Measurements from ENCODE around the gene AOX1.
"Not testable (repeated sequence)": the region's sequence is repeated elsewhere in the genome, so short reads cannot be mapped to it uniquely, and the experiment has no call there.

AOX1 gene

DNA sequence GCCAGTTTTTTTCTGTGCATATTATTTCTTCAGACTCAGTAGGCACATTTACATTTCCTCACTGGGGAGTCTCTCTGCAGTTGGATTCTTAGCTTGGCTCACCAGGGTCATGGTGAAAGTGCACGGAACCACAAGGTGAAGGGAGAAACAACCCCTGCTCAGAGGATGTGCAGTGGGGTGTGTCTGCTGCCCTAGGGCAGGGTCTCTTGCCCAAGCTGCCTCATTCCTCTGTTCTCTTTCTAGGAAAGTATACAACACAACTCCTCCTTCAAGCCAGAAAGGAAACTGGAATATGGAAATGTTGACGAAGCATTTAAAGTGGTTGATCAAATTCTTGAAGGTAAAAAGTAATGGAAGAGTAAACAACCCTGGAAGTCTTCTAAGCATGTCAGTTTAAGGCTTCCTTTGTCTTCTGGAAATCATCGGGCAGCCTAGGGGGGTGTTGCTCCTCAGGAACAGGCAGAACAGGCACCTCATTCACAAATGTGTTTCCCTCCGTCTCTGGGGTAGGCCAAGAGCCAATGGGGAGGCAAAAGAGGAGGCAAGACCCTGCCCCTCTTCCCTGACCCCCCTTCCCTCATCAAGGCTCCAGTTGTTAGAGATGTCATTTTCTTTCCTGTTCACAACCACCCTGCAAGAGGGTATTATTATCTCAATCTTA lies 41.4 kb downstream of the AOX1 start:
- DNase-seq (ENCODE audit: low read depth in 2 of 2), result no peak

DNA sequence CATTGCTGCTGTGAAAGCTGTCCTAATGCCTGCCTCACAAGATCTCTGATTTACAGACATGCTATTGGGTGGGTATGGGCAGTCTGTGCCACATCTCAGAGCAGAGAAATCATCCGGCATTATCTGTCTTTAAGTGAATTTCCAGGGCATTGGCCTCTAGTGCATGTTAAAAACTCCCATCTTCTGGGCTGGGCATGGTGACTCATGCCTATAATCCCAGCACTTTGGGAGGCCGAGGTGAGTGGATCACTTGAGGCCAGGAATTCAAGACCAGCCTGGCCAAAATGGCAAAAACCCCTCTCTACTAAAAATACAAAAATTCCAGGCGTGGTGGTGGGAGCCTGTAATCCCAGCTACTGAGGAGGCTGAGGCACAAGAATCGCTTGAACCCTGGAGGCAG lies 42.6 kb downstream of the AOX1 start:
- DNase-seq (ENCODE audit: low read depth in 2 of 2), result not testable (repeated sequence)

- no peak for DNase-seq (ENCODE audit: low read depth in 2 of 2)
Measured at GRCh38 chr2:200631287-200631686, 45.5 kb downstream of the AOX1 start.

- DNase-seq (ENCODE audit: low read depth in 2 of 2), result no peak
Measured at GRCh38 chr2:200634231-200634964, 48.6 kb downstream of the AOX1 start.

DNA sequence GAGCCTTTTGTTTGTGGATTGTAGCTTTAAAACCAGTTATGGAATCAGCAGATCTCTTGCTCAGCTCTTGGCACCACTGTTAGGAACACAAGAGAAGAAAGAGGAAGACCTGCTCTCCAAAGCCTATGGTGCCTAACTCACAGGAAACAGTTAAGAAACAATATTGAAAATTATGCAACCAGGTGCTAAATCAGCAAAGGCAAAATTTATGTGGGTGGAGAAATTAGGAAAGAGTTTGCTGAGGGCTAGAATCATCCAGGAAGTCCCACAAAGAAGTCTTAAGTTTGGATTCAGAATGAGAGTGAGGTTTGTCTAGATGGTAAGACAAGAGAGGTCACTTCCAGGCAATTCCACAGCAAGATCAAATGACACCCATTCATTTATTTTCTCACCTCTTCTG lies 49.4 kb downstream of the AOX1 start:
- no peak for DNase-seq (ENCODE audit: low read depth in 2 of 2)

- DNase-seq (ENCODE audit: low read depth in 2 of 2), result no peak
Measured at GRCh38 chr2:200637901-200638300, 52.1 kb downstream of the AOX1 start.

- DNase-seq (ENCODE audit: low read depth in 2 of 2), result no peak
Measured at GRCh38 chr2:200640176-200640575, 54.4 kb downstream of the AOX1 start.

DNA sequence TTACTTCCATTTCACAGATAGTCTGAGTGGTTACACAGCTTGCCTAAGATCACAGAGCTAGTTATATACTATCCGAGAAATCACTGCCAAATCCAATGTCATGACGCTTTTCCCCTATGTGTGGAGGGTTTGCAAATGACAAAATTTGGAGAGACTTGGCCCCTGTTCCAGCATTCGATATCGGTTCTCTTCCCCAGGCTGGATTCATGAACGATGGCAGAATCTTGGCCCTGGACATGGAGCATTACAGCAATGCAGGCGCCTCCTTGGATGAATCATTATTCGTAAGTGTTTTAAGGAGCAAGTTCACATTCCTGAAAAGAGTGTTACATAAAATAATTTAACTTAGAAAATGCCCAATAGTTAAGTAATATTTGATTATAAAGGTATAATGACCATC lies 55.1 kb downstream of the AOX1 start:
- no peak for DNase-seq (ENCODE audit: low read depth in 2 of 2)

DNA sequence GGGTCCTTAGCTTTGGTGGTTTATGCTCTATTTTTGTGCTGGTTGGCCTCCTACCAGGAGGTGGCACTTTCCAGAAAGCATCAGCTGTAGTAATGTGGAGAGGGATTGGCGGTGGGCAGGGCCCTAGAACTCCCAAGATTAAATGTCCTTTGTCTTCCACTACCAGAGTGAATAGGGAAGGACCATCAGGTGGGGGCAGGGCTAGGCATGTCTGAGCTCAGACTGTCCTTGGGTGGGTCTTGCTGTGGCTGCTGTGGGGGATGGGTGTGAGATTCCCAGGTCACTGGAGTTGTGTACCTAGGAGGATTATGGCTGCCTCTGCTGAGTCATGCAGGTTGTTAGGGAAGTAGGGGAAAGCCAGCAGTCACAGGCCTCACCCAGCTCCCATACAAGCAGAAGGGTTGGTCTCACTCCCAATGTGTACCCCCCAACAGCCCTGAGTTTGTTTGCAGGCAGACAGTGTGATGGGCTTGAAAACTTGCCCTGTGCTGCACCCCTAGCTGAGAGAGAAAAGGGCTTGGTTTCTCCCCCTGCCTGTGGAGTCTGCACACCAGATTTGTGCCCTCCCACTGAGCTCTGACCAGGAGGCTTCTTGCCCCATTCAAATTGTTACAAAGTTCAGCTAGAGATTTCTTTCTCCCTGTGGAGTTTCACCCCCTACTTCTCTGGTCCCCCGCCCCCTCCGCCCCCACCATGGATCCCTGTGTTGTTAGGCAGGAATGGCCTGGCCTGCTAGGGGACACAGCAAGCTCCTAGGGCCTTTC lies 62.9 kb downstream of the AOX1 start:
- not testable (repeated sequence) for DNase-seq (ENCODE audit: low read depth in 2 of 2)

- no peak for DNase-seq (ENCODE audit: low read depth in 2 of 2)
Measured at GRCh38 chr2:200649724-200650123, 63.9 kb downstream of the AOX1 start.

- DNase-seq (ENCODE audit: low read depth in 2 of 2), result no peak
Measured at GRCh38 chr2:200650195-200650594, 64.4 kb downstream of the AOX1 start.

- DNase-seq (ENCODE audit: low read depth in 2 of 2), result no peak
Measured at GRCh38 chr2:200652158-200652557, 66.3 kb downstream of the AOX1 start.

- no peak for DNase-seq (ENCODE audit: low read depth in 2 of 2)
Measured at GRCh38 chr2:200653021-200653420, 67.2 kb downstream of the AOX1 start.

GRCh38 chr2:200654823-200655222 lies 69.0 kb downstream of the AOX1 start:
- no peak for DNase-seq (ENCODE audit: low read depth in 2 of 2)

- DNase-seq (ENCODE audit: low read depth in 2 of 2), result no peak
Measured at GRCh38 chr2:200655918-200656580, 70.2 kb downstream of the AOX1 start.

DNA sequence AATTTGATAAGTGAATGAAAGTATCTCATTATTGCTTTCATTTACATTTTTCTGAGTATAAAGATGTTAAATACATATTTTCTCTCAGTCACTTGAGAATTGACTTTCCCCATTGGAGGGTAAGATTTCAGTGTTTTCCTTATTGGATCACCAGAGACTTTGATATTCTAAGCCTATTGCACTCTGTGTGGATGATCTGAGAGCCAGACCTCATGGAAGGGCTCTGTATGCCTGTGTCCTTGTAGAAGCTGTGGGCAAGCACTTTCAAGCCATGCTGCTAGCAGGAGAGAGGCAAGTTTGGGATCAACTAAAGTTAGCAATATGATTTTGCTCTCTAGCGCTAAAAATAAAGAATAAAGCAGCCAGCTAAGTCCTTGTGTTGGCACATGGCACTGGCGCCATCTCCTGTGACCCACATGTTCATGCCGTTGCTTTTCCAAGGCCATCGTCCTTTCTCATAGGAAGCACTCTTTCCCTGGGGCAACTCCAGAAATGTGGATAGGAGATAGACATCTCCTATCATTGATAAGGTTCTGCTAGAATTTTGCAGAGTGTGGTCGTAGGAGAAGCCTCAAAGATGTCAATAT lies 72.6 kb downstream of the AOX1 start:
- no peak for DNase-seq (ENCODE audit: low read depth in 2 of 2)

DNA sequence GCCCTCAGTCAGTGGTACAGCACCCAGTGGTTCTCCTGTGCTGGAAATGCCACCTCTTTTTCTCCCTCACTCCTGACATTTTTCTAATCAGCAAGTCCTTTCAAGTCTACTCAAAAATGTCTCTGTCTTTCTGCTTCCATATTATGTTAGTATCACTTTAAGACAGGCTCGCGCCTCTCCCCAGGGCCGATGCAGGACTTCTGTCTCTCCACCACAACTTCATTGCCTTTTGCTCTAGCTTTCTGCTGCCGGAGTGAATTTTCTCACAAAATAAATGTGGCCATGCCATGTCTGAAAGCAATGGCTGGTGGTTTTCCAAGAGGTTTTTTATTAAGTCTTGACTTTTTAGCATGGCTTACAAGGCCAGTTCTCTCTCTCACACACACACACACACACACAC lies 73.6 kb downstream of the AOX1 start:
- DNase-seq (ENCODE audit: low read depth in 2 of 2), result no peak

GRCh38 chr2:200661477-200661876 lies 75.7 kb downstream of the AOX1 start:
- DNase-seq (ENCODE audit: low read depth in 2 of 2), result no peak

DNA sequence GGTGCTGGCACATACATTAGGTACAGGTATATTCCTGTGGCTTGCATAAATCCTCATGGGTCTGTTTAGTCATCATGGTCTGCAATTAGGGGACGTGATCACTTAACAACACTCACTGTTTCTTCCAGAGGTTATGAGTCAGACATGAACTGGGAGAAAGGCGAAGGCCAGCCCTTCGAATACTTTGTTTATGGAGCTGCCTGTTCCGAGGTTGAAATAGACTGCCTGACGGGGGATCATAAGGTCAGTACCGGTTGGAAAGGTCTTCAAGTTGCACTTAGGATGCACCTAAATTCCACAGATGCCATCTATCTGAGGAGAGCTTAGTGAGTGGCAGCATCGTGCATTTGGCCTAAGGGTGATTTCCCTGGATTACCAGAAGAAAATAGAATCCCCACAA lies 76.9 kb downstream of the AOX1 start:
- DNase-seq (ENCODE audit: low read depth in 2 of 2), result no peak

DNA sequence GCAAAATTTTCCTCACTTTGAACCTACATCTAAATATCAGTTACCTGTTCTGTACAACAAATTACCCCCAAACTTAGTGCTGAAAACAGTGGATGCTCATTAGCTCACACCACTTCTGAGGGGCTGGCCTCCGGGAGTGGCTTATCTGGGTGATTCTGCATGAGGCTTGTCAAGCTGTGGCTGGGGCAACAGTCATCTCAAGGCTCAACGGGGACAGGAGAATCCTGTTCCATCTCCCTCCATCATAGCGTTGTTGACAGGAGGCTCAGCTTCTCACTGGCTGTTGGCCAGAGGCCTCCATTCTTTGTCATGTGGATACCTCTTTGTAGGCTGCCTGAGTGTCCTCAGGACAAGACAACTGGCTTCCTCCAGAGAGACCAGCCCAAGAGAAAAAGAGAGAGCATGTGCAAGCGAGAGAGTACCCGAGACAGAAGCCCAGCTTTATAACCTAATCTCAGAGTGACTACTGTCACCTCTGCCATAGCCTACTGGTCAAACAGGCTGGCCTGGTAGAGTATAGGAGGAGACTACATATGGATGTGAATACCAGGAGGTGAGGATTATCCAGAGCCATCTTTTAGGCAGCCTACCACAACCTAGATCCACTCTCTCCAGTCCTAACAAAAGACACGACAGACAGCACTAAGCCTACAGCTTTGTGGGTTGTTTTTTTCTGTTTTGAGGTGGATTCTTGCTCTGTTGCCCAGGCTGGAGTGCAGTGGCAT lies 79.1 kb downstream of the AOX1 start:
- no peak for DNase-seq (ENCODE audit: low read depth in 2 of 2)
